HCT116 (cell line): ENCODE data around the gene ATP1A1.

Experiments
- CTCF ChIP-seq, 3 experiments: fragments of 200-600 bp in 1 of 3; sonication (generic) in 1 of 3; IDR thresholded peaks in 2 of 3; conservative IDR thresholded peaks in 1 of 3; 2 replicates each; pipeline ENCODE4 v1.5.1; 2012 to 2017; ENCODE audit warnings: low read depth in 2 of 3, low read length in 2 of 3, antibody characterized with exemption in 1 of 3, borderline replicate concordance in 1 of 3, control low read depth in 1 of 3, mild to moderate bottlenecking in 1 of 3, mixed read lengths in 1 of 3, mixed run types in 1 of 3, moderate library complexity in 1 of 3; ENCODE audit not compliant: insufficient read depth in 1 of 3
- EGR1 ChIP-seq: IDR thresholded peaks from 2 replicates; pipeline ENCODE4 v1.6.1; 2012; ENCODE audit warnings: low read depth
- EZH2 ChIP-seq: fragments of 200-600 bp; sonication (generic); IDR thresholded peaks from 2 replicates; pipeline ENCODE4 v1.6.1; 2017; ENCODE audit warnings: antibody characterized with exemption, mixed run types
- JUND ChIP-seq: IDR thresholded peaks from 2 replicates; pipeline ENCODE4 v1.6.1; 2012
- MAX ChIP-seq: IDR thresholded peaks from 2 replicates; pipeline ENCODE4 v1.6.1; 2012
- POLR2A ChIP-seq: IDR thresholded peaks from 2 replicates; pipeline ENCODE4 v1.7.0; 2011; ENCODE audit warnings: borderline replicate concordance; ENCODE audit not compliant: insufficient read depth, insufficient read length; ENCODE audit errors: extremely low read depth
- POLR2AphosphoS5 ChIP-seq: IDR thresholded peaks from 2 replicates; pipeline ENCODE4 v1.6.1; 2011; ENCODE audit warnings: mild to moderate bottlenecking, low read depth, low read length, moderate library complexity
- RAD21 ChIP-seq: IDR thresholded peaks from 2 replicates; pipeline ENCODE4 v1.6.1; 2012; ENCODE audit warnings: low read depth, mild to moderate bottlenecking
- SIN3A ChIP-seq: IDR thresholded peaks from 2 replicates; pipeline ENCODE4 v1.6.1; 2012; ENCODE audit warnings: low read depth
- SP1 ChIP-seq: IDR thresholded peaks from 2 replicates; pipeline ENCODE4 v1.6.1; 2012; ENCODE audit warnings: low read depth
- TCF7L2 ChIP-seq: IDR thresholded peaks from 2 replicates; pipeline ENCODE4 v1.7.0; 2011; ENCODE audit warnings: borderline replicate concordance, inconsistent platforms; ENCODE audit not compliant: insufficient read depth, insufficient read length; ENCODE audit errors: extremely low read depth
- ZNF274 ChIP-seq: fragments of 200-500 bp; sonication (Bioruptor generic); IDR thresholded peaks from 2 replicates; pipeline ENCODE4 v1.6.1; 2014; ENCODE audit warnings: mild to moderate bottlenecking, low read depth, low read length, inconsistent platforms

- TF ChIP-seq POLR2AphosphoS5: no peak
- TF ChIP-seq CTCF (IDR thresholded peaks at IDR 0.05 in 2 of 3, conservative IDR thresholded peaks at IDR 0.05 in 1 of 3; ENCODE audit: borderline replicate concordance in 1 of 3, insufficient read depth in 1 of 3, low read depth in 2 of 3, low read length in 2 of 3): no peak
- no peak for TF ChIP-seq EZH2
- TF ChIP-seq POLR2A: no peak
- no peak for TF ChIP-seq RAD21
- no peak for TF ChIP-seq SIN3A
- no peak for TF ChIP-seq ZNF274
- no peak for TF ChIP-seq JUND
- TF ChIP-seq MAX: no peak
- TF ChIP-seq SP1: no peak
- TF ChIP-seq TCF7L2: no peak
- no peak for TF ChIP-seq EGR1
Measured at GRCh38 chr1:116393792-116394191, 20.7 kb downstream of the ATP1A1 start.
